Ramos (cell line): ENCODE data around the gene PGBD2.
"Not testable (repeated sequence)": the region's sequence is repeated elsewhere in the genome, so short reads cannot be mapped to it uniquely, and the experiment has no call there.

Experiments
- in situ Hi-C: fragments of 300-500 bp; cut with MboI; formaldehyde crosslinking; loops from one replicate; pipeline ENCODE4 v1.14.3; 2022; ENCODE audit warnings: low sequenced_read_pairs; ENCODE audit not compliant: unreplicated experiment

PGBD2 gene

DNA sequence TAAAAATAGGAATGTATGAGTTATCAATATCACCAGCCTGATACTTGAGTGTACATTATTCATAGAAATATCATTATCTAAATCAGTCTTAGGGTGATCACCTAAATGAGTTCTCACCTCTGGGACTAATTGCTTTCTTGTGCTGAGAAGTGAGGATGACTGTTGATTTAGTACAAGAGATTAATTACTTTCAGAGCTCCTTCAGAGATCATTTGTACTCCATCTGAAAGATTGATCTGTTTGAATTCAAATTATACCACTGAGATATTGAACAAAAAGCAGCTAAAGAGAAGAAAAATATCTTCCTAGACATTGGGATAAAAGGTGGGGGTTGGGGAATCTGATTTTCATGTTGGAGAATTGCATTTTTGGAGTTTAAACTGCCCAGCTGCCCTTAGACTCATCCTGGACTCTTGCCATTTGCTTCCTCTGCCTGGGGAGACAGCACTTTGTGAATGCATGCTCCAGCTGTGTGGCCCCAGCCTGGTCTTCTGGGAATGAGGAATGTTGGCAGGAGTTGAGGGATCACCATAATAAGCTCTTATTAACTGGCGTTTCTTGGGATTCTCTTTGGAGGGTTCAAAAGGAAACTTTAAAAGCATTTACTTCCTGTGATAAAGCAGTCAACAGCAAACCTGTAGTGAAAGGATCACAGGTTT, 19.7 kb upstream of the PGBD2 start:
- in situ Hi-C loops = no loop called here

DNA sequence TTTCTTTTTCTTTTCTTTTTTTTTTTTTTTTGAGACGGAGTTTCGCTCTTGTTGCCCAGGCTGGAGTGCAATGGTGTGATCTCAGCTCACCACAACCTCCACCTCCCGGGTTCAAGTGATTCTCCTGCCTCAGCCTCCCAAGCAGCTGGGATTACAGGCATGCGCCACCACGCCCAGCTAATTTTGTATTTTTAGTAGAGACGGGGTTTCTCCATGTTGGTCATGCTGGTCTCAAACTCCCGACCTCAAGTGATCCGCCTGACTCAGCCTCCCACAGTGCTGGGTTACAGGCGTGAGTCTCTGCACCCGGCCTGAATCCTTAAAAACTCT, 16.2 kb upstream of the PGBD2 start:
- in situ Hi-C loops = not testable (repeated sequence)

DNA sequence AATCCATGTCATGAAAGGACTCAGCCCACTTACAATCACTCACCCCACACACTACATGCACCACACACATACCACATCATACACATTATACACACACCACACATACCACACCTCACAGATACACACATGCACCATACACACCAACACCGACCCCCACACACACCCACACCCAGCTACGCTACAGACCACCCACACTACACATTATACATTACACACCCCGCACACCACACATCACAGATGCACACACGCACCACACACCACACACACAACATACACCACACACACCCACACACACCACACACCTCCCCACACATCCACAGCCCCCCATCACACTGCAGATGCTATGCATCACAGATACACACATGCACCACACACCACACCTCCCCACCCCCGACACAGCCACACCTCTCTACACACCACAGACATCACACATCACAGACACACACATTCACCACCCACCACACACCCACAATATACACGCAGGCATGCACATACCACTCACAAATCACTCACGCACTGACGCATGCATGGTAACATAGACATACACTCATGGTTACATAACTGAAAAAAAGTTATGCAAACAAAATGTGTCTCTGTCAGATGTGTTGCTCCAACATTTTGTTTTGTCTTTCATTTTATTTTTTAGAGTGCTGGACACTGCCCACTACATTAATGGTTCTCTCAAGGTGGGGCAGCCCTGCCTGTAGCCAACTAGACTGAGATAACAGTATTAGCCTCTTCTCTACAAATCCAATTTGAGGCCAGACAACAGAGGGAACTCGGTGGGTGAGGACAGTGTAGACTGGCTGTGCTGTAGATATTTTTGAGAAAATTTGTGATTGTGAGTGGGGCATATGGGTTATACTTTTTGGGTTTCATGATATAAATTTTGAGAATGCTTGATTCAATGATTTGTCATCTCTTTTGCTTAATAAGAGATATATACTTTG, 15.2 kb upstream of the PGBD2 start:
- in situ Hi-C loops = no loop called here

DNA sequence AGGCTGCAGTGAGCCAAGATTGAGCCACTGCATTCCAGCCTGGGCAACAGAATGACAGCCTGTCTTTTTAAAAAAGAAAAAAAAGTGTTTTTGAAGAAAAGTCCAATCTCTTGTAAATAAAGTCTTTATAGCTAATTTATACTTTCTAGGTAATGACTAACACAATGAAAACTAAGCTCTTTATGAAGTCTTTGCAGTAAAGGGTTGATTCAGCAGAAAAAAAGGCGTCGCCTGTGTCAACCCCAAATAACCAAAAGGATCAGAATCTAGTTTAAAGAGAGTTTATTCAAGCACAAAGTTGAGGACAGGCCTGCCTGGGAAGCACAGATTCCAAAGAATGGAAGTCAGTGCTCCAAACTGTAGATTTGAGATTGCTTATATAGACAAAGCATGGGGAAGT, 14.3 kb upstream of the PGBD2 start:
- in situ Hi-C loops = no loop called here

DNA sequence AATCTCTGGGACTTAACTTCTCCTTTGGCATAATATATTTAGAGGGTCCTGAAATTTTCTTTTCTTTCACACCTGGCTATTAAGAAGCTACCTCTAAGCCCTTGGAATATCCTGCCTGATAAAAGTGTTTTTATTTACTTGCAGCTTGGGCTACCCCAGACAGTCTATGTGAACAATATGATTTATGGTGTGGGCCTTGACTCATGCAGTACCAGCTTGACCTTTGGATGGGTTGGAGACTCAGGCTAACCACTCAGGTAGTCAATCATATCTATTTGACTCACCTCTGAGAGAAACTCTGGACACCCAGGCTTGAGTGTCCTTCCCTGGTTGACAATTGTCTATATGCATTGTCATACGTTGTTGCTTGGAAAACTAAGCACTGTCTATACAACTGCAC, 13.4 kb upstream of the PGBD2 start:
- in situ Hi-C loops = no loop called here

DNA sequence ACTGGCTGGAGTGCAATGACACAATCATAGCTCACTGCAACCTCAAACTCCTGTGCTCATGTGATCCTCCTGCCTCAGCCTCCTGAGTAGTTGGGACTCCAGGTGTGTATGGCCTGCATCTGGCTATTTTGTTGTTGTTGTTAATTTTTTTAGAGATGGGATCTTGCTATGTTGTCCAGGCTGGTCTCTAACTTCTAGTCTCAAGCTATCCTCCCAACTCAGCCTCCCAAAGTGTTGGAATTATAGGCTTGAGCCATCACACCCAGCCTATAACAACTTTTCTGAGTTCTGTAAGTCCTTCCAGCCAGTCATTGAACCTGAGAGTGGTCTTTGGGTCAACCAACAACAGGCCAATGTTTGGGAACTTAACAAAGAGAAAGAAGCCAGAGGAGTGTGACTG, 11.2 kb upstream of the PGBD2 start:
- in situ Hi-C loops = no loop called here

DNA sequence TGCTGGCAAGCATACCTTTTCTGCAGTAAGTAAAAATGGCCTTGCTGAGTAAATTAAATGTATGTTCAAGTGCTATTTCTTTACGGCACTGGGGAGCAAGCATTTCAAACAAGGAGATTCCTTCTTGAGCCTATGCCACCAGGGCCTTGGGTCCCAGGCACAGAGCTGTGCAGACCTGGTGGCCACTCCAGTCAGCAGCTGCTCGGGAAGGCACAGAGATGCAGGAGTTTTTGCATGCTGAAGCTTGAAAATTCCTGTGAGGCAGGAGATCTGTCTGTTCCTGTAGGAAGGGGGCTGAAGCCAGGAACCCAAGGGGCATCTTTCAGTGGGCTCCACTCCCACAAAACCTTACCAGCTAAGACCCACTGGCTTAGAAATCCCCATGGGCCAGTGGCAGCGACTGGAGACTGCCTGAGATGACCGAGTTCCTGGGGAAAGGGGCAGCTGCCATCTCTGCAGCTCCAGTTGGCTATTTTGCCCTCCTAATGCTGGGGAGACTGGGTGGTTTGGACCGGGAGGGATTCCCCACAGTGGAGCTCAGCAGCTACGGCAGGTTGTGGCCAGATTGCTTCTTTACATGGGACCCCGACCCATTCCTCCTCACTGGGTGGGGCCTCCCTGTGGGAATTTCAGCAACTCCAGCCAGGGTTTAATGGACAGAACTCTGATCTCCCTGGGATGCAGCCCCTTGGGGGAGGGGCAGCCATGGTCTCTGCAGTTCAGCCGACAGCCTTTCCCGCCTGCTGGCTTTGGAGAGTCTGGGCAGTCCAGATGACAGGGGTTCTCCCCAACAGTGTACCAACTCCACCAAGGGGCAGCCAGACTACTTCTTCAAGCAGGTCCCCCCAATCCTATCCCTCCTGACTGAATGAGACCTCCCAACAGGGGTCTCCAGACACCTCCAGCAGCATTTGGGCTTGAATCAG, 8.4 kb upstream of the PGBD2 start:
- in situ Hi-C loops = no loop called here

DNA sequence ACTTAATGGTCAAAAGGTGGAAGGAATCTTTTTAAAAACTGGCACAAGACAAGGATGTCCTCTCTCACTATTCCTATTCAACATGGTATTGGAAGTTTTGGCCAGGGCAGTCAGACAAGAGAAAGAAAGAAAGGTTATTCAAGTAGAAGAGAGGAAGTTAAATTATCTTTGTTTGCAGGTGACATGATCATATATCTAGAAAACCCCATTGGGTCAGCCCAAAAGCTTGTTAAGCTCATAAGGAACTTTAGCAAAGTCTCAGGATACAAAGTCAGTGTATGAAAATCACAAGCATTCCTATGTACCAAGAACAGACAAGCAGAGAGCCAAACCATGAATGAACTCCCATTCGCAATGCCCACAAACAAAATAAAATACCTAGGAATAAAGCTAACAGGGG, 5.4 kb upstream of the PGBD2 start:
- in situ Hi-C loops = no loop called here

DNA sequence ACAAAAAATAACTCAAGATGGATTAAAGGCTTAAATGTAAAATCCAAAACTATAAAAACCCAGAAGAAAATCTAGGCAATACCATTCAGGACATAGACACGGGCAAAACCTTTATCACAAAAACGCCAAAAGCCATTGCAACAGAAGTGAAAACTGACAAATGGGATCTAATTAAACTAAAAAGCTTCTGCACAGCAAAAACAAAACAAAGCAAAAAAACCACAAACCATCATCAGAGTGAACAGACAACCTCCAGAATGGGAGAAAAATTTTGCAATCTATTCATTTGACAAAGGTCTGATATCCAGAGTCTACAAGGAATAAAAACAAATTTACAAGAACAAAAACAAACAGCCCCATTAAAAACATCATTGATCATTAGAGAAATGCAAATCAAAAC, 4.5 kb upstream of the PGBD2 start:
- in situ Hi-C loops = no loop called here

DNA sequence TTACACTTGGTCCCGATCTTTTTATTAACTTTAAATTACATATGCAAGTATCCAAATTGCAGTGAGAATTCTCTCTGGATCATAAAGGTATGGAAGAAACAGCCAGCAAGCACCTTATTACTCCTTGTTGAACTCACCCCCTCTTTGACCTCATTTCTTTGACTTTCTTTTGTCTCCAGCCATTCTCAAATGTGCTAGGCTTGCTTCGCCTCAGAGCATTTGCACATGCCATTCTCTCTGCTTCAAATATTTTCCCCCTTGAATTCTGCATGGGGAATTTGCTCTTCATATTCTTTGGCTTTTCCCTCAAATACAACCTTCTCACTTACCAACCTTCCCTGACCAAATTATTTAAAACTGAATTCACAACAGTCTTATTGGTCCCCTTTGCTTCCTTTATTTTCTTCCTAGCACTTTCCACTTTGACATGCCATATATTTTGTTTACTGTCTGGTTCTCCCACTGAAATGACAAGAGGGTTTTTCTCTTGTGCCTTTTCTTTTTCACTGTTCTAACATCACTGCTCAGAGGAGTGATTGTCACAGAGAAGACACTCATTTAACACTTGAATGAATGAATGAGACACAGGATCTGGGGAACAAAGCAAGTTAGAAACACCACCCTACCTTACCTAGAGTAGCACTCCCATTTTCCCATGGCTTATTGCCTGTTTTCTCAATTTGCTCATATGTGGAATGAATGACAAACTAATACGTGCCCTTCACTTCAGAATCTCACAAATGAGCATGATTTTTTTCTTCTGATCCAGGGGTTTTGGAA, 1.4 kb upstream of the PGBD2 start:
- in situ Hi-C loops = no loop called here

DNA sequence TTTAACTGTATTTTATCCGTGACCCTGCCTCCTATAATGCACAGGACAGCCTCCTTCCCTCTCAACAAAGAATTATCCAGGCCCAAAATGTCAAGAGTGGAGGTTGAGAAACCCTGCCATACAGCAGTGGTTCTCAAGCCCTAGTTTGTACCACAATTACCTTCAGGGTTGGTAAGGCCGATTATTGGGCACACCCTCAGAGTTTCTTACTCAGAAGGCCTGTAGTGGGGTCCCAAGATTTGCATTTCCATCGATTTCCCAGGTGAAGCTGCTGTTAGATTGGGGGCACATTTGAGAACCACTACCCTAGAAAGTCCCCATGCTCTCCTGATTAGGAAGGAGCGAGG, 400 bp upstream of the PGBD2 start:
- in situ Hi-C loops = no loop called here

DNA sequence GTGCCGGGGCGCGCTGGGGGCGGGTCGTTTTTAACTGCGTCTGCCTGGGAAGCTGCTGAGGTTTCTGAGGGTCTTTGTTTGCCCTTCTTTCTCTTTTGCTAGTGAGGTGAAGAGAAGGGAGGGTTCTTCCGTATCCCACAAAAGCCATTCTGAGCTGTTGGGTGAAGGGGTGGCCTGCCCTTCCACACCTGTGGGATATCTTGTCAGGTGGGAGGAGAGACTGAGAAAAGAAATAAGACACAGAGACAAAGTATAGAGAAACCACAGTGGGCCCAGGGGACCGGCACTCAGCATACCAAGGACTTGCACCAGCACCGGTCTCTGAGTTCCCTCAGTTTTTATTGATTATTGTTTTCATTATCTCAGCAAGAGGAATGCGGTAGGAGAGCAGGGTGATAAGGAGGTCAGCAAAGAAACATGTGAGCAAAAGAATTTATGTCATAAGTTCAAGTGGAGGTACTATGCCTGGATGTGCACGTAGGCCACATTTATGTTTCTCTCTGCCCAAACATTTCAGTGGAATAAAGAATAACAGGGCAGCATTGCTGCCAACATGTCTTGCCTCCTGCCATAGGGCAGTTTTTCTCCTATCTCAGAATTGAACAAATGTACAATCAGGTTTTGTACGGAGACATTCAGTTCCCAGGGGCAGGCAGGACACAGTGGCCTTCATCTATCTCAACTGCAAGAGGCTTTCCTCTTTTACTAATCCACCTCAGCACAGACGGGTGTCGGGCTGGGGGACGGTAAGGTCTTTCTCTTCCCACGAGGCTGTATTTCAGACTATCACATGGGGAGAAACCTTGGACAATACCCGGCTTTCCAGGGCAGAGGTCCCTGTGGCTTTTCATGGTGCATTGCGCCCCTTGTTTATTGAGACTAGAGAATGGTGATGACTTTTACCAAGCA, 972 bp downstream of the PGBD2 start:
- in situ Hi-C loops = no loop called here

DNA sequence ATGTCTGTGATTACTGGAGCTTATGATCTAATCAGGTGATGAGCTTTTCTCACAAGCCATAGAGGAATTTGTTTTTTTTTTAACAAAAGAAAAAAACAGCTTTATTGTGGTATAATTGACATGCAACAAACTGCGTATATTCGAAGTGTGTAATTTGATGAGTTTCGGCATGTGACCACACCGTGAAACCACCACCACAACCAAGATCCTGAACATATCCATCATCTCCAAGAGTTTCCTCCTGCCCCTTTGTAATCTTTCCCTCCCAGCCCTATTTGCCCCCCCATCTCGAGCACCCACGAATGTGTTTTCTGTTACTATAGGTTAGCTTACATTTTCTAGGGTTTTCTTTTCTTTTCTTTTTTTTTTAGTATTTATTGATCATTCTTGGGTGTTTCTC, 4.7 kb downstream of the PGBD2 start:
- in situ Hi-C loops = no loop called here

DNA sequence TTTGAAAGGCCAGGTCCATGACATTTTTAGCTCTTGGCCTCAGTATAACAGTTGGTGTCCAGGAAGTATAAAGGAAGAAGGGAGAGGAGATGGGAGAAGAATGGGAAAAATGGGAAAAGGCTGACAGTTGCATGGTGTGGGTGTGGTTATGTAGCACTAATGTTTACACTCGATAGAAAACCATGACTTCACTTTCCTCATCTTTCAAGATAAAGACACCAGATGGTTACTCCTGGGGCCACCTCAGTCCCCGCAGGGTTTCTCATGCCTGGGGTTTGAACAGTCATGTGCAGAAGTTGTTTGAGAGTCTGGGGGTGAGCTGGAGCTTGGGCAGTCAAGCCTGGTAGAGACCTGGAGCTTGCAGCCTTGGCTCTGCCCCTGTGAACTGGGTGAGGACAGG, 7.9 kb downstream of the PGBD2 start:
- in situ Hi-C loops = no loop called here

DNA sequence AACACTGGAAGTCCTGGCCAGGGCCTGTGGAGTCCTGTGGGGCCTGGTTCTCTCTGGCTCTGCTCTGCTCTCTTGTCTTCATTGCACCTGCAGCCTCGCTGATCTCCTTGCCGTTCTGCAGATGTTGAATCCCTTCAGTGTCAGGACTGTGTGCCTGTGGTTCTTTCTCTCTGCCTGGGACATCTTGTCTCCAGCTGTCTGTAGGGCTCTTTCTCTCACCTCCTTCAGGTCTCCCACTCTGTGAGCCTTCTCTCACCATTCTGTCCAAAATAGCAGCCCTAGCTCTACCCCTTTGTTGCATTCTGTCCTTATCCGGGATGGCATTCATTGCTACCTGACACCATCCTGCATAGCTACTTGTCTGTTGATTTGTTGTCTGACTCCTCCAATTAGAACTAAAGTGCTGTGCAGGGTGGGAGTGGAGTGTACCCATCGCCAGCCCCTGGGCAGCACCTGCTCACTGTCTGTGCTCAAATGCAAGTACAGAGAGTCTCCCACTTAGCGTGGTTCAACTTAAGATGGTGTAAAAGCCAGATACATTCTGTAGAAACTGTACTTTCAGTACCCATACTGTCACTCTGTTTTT, 8.9 kb downstream of the PGBD2 start:
- in situ Hi-C loops = no loop called here

DNA sequence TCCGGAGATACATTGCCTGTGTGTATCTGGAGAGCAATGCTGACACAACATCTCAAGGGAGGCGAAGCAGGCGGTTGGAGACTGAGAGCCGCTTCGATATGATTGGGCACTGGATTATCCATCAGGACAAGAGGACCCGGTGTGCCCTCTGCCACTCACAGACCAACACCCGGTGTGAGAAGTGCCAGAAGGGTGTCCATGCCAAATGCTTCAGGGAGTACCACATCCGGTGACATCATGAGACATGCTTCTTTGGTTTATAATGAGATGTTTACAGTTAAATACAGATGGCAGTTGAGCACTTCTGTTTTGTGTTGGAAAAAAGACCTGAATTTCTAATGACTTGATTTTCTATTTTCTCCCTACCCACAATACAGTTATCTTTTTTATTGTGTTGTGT, 12.1 kb downstream of the PGBD2 start:
- in situ Hi-C loops = no loop called here

DNA sequence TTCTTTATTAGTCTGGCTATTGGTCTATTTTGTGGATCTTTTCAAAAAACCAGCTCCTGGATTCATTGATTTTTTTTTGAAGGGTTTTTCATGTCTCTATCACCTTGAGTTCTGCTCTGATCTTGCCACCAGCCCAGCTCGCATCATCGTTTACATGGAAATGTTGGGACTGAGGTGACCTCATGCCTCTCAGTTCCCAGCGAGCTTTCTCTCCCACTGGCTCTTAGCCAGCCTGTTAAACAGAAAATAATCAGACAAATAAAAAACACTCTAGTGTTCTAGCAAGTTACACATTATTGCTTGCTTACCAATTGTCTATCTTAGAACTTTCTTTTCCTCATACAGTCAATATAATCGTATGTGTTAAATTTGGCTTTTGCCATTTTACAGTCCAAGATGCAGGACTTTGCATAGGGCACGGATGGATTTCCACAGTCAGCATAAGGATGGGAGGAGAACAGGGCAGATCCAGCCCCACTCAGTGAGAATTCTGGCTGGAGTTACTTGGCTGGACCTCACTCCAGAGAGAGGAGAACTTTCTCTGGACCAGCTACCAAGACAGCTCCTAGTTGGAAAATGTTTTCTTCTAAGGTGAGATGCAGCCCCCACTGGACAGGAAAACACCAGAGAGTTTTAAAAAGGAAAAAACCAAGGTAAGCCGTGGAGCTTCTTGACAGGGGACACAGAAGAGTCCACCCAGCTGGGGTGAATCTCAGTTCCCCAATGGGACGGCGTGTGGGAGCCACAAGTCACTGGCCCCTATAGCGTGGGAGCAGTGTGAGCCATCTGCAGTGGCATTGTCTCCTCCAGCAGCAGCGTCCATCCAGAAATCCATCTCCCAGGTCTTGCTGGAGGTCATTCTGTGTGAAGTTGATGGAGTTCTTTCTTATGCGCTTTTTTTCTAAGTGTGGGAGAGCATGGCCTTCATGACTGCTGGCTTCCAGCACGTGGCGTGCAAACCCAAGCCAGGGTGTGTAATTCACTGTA, 17.6 kb downstream of the PGBD2 start:
- in situ Hi-C loops = no loop called here
